HL-60 (cell line): ENCODE data around the gene IMPACT.

Experiments used
- POLR2AphosphoS5 ChIP-seq: IDR thresholded peaks from 2 replicates; pipeline ENCODE4 v1.6.1; 2012; ENCODE audit warnings: low read depth
- REST ChIP-seq: IDR thresholded peaks from 2 replicates; pipeline ENCODE4 v1.6.1; 2012; ENCODE audit warnings: low read depth; ENCODE audit not compliant: insufficient replicate concordance
- TF ChIP-seq, protein P1 (sequence below): IDR thresholded peaks from one replicate; pipeline ENCODE4 v1.5.1; 2011; ENCODE audit warnings: low read length, control low read depth, inconsistent platforms; ENCODE audit not compliant: insufficient read depth

- TF ChIP-seq POLR2AphosphoS5 (no peak), REST (no peak)
- TF ChIP-seq, protein P1, sequence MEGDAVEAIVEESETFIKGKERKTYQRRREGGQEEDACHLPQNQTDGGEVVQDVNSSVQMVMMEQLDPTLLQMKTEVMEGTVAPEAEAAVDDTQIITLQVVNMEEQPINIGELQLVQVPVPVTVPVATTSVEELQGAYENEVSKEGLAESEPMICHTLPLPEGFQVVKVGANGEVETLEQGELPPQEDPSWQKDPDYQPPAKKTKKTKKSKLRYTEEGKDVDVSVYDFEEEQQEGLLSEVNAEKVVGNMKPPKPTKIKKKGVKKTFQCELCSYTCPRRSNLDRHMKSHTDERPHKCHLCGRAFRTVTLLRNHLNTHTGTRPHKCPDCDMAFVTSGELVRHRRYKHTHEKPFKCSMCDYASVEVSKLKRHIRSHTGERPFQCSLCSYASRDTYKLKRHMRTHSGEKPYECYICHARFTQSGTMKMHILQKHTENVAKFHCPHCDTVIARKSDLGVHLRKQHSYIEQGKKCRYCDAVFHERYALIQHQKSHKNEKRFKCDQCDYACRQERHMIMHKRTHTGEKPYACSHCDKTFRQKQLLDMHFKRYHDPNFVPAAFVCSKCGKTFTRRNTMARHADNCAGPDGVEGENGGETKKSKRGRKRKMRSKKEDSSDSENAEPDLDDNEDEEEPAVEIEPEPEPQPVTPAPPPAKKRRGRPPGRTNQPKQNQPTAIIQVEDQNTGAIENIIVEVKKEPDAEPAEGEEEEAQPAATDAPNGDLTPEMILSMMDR, result no peak
These were observed 35.5 kb downstream of the IMPACT start for GRCh38 chr18:24461996-24462395.
